Epithelial cell of proximal tubule (primary cell): ENCODE results near the gene POLR2J. TPM values are rescaled to one million over a fixed set of nuclear protein-coding genes. Genes with fewer than 3 reads are reported as not detected.
"Not testable (repeated sequence)": the region's sequence is repeated elsewhere in the genome, so short reads cannot be mapped to it uniquely, and the experiment has no call there.

Experiments used
- DNase-seq: peaks from one replicate; pipeline ENCODE4 v3.0.0-alpha.2; 2011; ENCODE audit warnings: low read depth
- H3K4me3 ChIP-seq: 2 replicates; pipeline ENCODE4 v1.5.1; 2011; ENCODE audit warnings: low read depth, mild to moderate bottlenecking, low read length
- total RNA-seq: library from RNA; depleted of rRNA; stranded (reverse); fragments of >200 nt; gene quantifications from 2 replicates; pipeline ENCODE4 v1.2.3, GENCODE V29; 2015
- TF ChIP-seq, protein P1 (sequence below): conservative IDR thresholded peaks from 2 replicates; pipeline ENCODE4 v1.5.1; 2012; ENCODE audit warnings: low read depth, mild to moderate bottlenecking, low read length

The POLR2J gene
- total RNA-seq, 1 donor from 2014 or later: 32.8 TPM

DNA sequence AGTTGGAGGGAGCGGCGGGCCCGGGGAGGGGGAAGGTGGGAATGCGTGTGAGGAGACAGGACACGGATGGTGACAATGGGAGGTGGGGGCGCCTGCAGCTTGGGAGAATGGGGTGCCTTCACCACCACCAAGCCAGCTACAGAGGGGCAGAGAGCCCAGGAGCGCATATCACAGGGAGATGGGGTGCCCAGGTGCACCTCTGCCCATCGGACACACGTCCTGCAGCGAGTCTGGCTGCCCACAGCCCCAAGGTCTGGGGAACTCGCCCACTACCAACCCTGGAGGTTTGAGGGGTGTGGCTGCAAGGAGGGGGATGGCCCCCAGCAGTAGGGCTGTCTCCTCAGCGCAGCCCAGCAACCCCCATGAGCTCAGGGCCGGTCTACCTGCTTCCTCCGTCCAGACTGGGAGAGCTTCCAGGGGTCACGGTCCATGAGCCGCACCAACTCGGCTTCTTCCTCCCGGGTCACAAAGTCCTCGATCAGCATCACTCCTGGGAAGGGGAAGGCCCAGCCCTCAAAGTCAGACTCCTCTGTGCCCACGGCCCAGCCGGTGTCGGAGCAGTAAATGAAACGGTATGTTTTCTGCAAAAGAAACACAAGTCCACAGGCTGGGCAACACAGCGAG is 19.4 kb downstream of the POLR2J start:
- no peak for DNase-seq
- H3K4me3 ChIP-seq: no peak overlapping the region
- TF ChIP-seq, protein P1, sequence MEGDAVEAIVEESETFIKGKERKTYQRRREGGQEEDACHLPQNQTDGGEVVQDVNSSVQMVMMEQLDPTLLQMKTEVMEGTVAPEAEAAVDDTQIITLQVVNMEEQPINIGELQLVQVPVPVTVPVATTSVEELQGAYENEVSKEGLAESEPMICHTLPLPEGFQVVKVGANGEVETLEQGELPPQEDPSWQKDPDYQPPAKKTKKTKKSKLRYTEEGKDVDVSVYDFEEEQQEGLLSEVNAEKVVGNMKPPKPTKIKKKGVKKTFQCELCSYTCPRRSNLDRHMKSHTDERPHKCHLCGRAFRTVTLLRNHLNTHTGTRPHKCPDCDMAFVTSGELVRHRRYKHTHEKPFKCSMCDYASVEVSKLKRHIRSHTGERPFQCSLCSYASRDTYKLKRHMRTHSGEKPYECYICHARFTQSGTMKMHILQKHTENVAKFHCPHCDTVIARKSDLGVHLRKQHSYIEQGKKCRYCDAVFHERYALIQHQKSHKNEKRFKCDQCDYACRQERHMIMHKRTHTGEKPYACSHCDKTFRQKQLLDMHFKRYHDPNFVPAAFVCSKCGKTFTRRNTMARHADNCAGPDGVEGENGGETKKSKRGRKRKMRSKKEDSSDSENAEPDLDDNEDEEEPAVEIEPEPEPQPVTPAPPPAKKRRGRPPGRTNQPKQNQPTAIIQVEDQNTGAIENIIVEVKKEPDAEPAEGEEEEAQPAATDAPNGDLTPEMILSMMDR: no peak

DNA sequence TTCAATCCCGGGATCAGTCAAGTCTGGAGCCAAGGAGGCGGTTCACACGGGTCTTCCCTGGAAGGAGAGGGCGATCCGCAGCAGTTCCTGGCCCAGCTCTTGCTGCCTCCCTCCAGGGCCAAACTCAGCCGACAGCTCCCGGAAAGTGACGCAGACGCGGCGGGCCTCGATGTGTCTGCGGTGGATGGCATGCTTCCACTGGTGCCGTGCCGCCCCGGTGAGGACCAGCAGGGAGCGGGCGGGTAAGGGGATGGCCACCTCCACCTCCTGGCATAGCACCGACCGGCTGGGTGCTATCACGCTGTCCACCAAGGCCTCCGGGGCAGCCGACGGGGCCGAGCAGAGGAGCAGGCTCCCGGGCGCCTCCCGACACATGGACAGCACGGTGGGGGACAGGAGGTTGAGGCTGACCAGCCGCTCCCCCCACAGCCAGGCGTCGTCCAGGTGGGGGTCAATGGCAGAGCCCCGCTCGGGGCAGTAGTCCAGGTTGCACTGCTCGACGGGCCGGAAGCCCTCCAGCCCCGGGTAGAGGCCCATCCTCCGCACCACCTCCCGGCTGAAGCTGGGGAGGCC is 21.3 kb downstream of the POLR2J start:
- no peak overlapping the region for H3K4me3 ChIP-seq
- TF ChIP-seq, protein P1: no peak
- no peak for DNase-seq

DNA sequence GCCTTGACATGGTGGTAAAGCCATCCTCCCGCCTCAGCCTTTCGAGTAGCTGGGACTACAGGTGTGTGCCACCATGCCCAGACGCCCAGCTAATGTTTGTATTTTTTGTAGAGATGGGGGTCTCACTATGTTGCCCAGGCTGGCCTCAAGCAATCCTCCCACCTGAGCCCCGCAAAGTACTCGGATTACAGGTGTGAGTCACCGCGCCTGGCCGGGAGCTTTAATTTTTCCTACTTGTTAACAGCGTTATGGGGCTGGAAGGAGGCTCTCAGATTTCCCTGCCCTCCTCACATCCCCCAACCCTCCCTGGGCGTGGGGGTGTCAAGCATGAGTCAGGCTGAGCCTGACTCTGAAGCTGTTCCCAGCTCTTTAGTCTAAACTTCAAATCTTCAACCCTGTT is 22.4 kb downstream of the POLR2J start:
- no peak overlapping the region for H3K4me3 ChIP-seq
- TF ChIP-seq, protein P1: no peak
- no peak for DNase-seq

DNA sequence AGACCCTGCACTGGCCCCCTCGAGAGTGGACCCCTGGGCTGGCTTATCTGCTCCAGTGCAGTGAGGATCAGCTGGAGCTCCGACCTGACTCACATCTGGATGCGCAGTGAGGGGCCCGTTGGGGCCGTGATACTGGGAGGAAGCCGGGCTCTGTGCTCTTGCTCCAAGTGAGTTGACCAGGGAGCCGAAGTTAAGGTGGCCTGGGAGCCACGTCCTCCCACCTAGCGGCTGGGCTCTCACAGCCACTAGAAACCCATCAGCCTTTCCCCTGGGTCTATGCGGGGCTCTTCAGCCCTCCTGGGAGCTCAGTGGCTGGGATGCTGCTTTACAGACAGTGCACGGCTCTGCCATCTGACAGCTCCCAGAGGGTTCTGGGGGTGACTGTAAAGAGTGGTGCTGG is 23.1 kb downstream of the POLR2J start:
- no peak for DNase-seq
- no peak overlapping the region for H3K4me3 ChIP-seq
- TF ChIP-seq, protein P1: no peak

DNA sequence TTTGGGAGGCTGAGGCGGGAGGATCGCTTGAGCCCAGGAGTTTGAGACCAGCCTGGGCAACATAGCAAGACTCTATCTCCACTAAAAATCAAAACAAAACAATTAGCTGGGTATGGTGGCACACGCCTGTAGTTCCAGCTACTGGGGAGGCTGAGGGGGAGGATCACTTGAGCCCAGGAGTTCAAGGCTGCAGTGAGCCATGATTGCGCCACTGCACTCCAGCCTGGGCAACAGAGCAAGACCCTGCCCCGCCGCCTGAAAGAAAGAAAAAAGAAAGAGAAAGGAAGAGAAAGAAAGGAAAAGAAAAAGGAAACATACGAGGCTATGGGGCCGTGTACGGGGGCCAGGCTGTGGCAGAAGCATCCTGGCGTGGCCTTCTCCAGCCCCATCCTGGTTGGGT is 23.8 kb downstream of the POLR2J start:
- not testable (repeated sequence) for H3K4me3 ChIP-seq, DNase-seq

DNA sequence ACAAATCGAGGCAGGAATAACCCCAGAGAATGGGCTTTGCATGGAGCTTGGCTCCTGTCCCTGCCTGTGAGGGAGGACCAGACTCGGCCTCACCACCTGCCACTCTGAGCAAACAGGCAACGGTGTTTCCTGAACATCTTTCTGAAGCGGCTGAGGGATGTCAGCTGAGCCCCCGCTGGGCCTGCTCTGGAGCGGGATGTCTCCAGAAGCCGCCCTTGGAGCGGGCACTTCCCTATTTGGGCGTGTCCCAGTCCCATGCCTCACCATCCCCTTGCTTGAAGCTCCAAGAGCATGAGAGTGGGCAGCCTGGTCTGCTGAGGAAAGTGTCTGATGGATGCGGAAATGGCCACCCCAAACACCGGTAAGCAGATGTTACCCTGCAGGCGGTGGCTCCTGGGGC is 24.3 kb downstream of the POLR2J start:
- DNase-seq: no peak
- H3K4me3 ChIP-seq: no peak overlapping the region
- TF ChIP-seq, protein P1: no peak

DNA sequence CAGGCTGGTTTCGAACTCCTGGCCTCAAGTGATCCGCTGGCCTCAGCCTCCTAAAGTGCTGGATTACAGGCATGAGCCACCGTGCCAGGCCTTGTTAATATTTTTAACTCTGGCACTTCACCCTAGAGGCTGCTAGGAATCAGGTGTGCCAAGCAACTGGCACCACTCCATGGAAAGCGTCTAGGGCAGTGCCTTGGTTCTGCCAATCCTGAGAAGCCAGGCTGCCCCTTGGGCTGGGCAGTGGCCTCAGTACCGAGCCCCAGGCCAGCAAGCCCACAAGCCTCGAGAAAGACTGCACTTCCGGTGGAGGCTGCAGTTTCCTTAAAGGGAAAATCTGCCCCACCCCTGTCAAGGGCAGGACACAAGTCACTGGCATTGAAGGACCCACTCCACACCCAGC is 25.4 kb downstream of the POLR2J start:
- no peak for DNase-seq
- TF ChIP-seq, protein P1: no peak
- H3K4me3 ChIP-seq: no peak overlapping the region
